K562 (cell line): Measurements from ENCODE around the gene IRGQ. TPM values are rescaled to one million over a fixed set of nuclear protein-coding genes. Genes with fewer than 3 reads are reported as not detected.

ENCODE experiments used
- ATF7 ChIP-seq: fragments of 450-650 bp; IDR thresholded peaks from 2 replicates; pipeline ENCODE4 v1.7.1; 2014; ENCODE audit warnings: mild to moderate bottlenecking, moderate library complexity
- CHCHD3 ChIP-seq: fragments of 250-450 bp; sonication (Bioruptor Pico); IDR thresholded peaks from 2 replicates; pipeline ENCODE4 v2.1.2; 2022; ENCODE audit warnings: mild to moderate bottlenecking
- DIDO1 ChIP-seq: fragments of 450-650 bp; IDR thresholded peaks from 2 replicates; pipeline ENCODE4 v1.6.1; 2016; ENCODE audit warnings: low read depth, missing biosample characterization, missing genetic modification characterization
- DPF2 ChIP-seq: fragments of 450-650 bp; IDR thresholded peaks from 2 replicates; pipeline ENCODE4 v1.6.1; 2016
- GTF2E2 ChIP-seq: fragments of 200-800 bp; sonication (Bioruptor generic); IDR thresholded peaks from 2 replicates; pipeline ENCODE4 v1.6.1; 2016; ENCODE audit warnings: missing genetic modification characterization, missing compliant biosample characterization
- HLTF ChIP-seq: fragments of 450-650 bp; IDR thresholded peaks from 2 replicates; pipeline ENCODE4 v1.6.1; 2016
- KLF13 ChIP-seq: fragments of 450-650 bp; IDR thresholded peaks from 2 replicates; pipeline ENCODE4 v1.6.1; 2016; ENCODE audit warnings: missing genetic modification characterization, low read depth, mild to moderate bottlenecking, missing compliant biosample characterization, moderate library complexity, borderline replicate concordance
- KLF16 ChIP-seq: IDR thresholded peaks from 2 replicates; pipeline ENCODE4 v1.6.1; 2016; ENCODE audit warnings: antibody characterized with exemption
- MTF1 ChIP-seq: fragments of 250-450 bp; sonication (Bioruptor Pico); IDR thresholded peaks from 2 replicates; pipeline ENCODE4 v1.9.0; 2021; ENCODE audit warnings: moderate library complexity, mild to moderate bottlenecking, inconsistent platforms, borderline replicate concordance
- NR1H2 ChIP-seq: sonication (generic); formaldehyde crosslinking; IDR thresholded peaks from 2 replicates; pipeline ENCODE4 v1.4.0; 2020; ENCODE audit warnings: mild to moderate bottlenecking, missing genetic modification reagents
- POLR2AphosphoS2 ChIP-seq: IDR thresholded peaks from 2 replicates; pipeline ENCODE4 v1.6.1; 2012; ENCODE audit warnings: low read length, improper control_type of control experiment
- POLR2G ChIP-seq: fragments of 200-400 bp; formaldehyde crosslinking; IDR thresholded peaks from 2 replicates; pipeline ENCODE4 v1.6.1; 2017; ENCODE audit warnings: low read depth, mild to moderate bottlenecking, antibody characterized with exemption, low read length, moderate library complexity
- POU5F1 ChIP-seq: fragments of 150-350 bp; IDR thresholded peaks from 2 replicates; pipeline ENCODE4 v1.6.1; 2014; ENCODE audit warnings: borderline replicate concordance, low read length, low read depth, mild to moderate bottlenecking; ENCODE audit not compliant: partially characterized antibody
- SAFB2 ChIP-seq: fragments of 200-400 bp; formaldehyde crosslinking; IDR thresholded peaks from 2 replicates; pipeline ENCODE4 v1.6.1; 2018; ENCODE audit warnings: borderline replicate concordance, low read length, low read depth, moderate library complexity; ENCODE audit not compliant: severe bottlenecking
- SAP30 ChIP-seq: fragments of 200-600 bp; sonication (generic); IDR thresholded peaks from 2 replicates; pipeline ENCODE4 v1.6.1; 2012; ENCODE audit warnings: borderline replicate concordance, low read depth, mild to moderate bottlenecking, moderate library complexity, low read length, control low read depth, inconsistent platforms; ENCODE audit not compliant: insufficient read depth, poor library complexity, severe bottlenecking
- SP2 ChIP-seq: IDR thresholded peaks from 2 replicates; pipeline ENCODE4 v1.6.1; 2011; ENCODE audit warnings: mild to moderate bottlenecking, low read depth, low read length, moderate library complexity; ENCODE audit not compliant: poor library complexity, severe bottlenecking; ENCODE audit errors: extremely low read depth
- STAT5B ChIP-seq: fragments of 250-450 bp; sonication (Bioruptor Pico); IDR thresholded peaks from 2 replicates; pipeline ENCODE4 v1.8.0; 2021; ENCODE audit warnings: mild to moderate bottlenecking, inconsistent platforms
- TAL1 ChIP-seq: fragments of 450-650 bp; IDR thresholded peaks from 2 replicates; pipeline ENCODE4 v1.6.1; 2016; ENCODE audit warnings: mild to moderate bottlenecking
- TCF7L2 ChIP-seq: fragments of 150-350 bp; IDR thresholded peaks from 2 replicates; pipeline ENCODE4 v1.6.1; 2016; ENCODE audit warnings: low read depth, mild to moderate bottlenecking, low read length, moderate library complexity
- TSC22D4 ChIP-seq: fragments of 450-650 bp; IDR thresholded peaks from 2 replicates; pipeline ENCODE4 v1.6.1; 2016; ENCODE audit warnings: missing genetic modification characterization, missing biosample characterization, control low read depth
- XRCC5 ChIP-seq: fragments of 200-400 bp; formaldehyde crosslinking; IDR thresholded peaks from 2 replicates; pipeline ENCODE4 v1.6.1; 2017; ENCODE audit warnings: low read depth, mild to moderate bottlenecking, low read length
- ZC3H4 ChIP-seq: sonication (generic); formaldehyde crosslinking; IDR thresholded peaks from 2 replicates; pipeline ENCODE4 v1.9.0; 2021; ENCODE audit warnings: missing genetic modification reagents, borderline replicate concordance
- ZC3H8 ChIP-seq: fragments of 450-650 bp; IDR thresholded peaks from 2 replicates; pipeline ENCODE4 v1.6.1; 2017
- ZNF586 ChIP-seq: fragments of 450-650 bp; formaldehyde crosslinking; conservative IDR thresholded peaks from 2 replicates; pipeline ENCODE4 v1.4.0; 2020; ENCODE audit warnings: mild to moderate bottlenecking, moderate library complexity
- ZNF699 ChIP-seq: fragments of 250-450 bp; sonication (Bioruptor Pico); IDR thresholded peaks from 2 replicates; pipeline ENCODE4 v1.8.0; 2021; ENCODE audit warnings: mild to moderate bottlenecking, moderate library complexity; ENCODE audit not compliant: insufficient replicate concordance
- ZNF764 ChIP-seq: fragments of 250-450 bp; sonication (Bioruptor Pico); IDR thresholded peaks from 2 replicates; pipeline ENCODE4 v1.4.0; 2020; ENCODE audit warnings: low read depth, mild to moderate bottlenecking, moderate library complexity
- ZSCAN32 ChIP-seq: fragments of 450-650 bp; formaldehyde crosslinking; IDR thresholded peaks from 2 replicates; pipeline ENCODE4 v1.4.0; 2020; ENCODE audit warnings: mild to moderate bottlenecking, moderate library complexity
- polyA plus RNA-seq, 8 experiments: library from polyadenylated mRNA; depleted of rRNA in 4 of 8; stranded (reverse) in 5 of 8; unstranded in 3 of 8; fragments of >200 nt; fragmentation: Nextera tagmentation in 2 of 8; fragmentation: Illumina TruSeq in 1 of 8; extraction: Ambion mirVana in 2 of 8; extraction: Trizol in 1 of 8; gene quantifications; 2 replicates each; pipeline versions ENCODE4 v1.2.1 to v1.2.3, GENCODE V29; 2011 to 2014; ENCODE audit warnings: inconsistent platforms in 1 of 8, missing spikeins in 1 of 8
- total RNA-seq, 7 experiments: library from RNA; depleted of rRNA in 6 of 7; stranded (reverse); fragments of >200 nt in 6 of 7; fragmentation: Illumina TruSeq in 2 of 7; extraction: Trizol in 2 of 7; gene quantifications; 2 replicates each; pipeline versions ENCODE4 v1.2.1 to v1.2.3, GENCODE V29; 2011 to 2021; ENCODE audit warnings: low replicate concordance in 1 of 7
- TF ChIP-seq, protein P1 (sequence below), 3 experiments: IDR thresholded peaks in 2 of 3; conservative IDR thresholded peaks in 1 of 3; 2 replicates each; pipeline ENCODE4 v1.5.1; 2011 to 2012; ENCODE audit warnings: low read length in 3 of 3, mild to moderate bottlenecking in 3 of 3, control low read depth in 2 of 3, improper control_type of control experiment in 1 of 3, inconsistent platforms in 1 of 3, low read depth in 1 of 3, mixed read lengths in 1 of 3, moderate library complexity in 1 of 3; ENCODE audit not compliant: insufficient read depth in 2 of 3
- TF ChIP-seq, protein P2 (sequence below): fragments of 250-450 bp; sonication (Bioruptor Pico); IDR thresholded peaks from 2 replicates; pipeline ENCODE4 v1.6.1; 2021; ENCODE audit warnings: mild to moderate bottlenecking
- TF ChIP-seq, protein P3 (sequence below): fragments of 250-450 bp; sonication (Bioruptor Pico); IDR thresholded peaks from 2 replicates; pipeline ENCODE4 v1.5.0; 2021

Gene IRGQ
- total and polyA plus RNA-seq, 9 of the 15 experiments (the other 6 are each of a cell fraction or from before 2014, with no cell fraction given), result 3.5 to 19.2 (median 7.9) TPM

DNA sequence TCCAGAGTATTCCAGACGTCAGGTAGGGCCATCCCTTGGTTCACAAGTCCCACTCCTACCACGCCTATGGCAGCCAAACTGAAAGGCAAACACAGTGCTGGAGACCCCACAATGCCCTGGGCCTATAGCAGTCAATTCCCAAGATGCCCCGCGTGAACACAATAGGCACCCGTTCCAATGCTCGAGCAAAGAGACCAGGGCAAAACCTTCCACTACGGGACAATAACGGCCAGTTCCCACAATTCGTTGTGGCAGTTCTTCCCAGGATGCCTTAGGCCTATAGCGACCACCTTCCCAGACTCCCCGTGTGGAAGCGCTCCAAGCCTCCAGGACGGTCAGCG is 23.0 kb upstream of the IRGQ start (continued):
- TF ChIP-seq CHCHD3, result no peak
- no peak; the same call in 1 of the 2 replicates for TF ChIP-seq ZNF586 (CRISPR knock-in tag)
- 0 out of 2 replicates have a peak, but pooled peaks have one; percentile 12 for TF ChIP-seq TAL1
- no peak for TF ChIP-seq TCF7L2
- TF ChIP-seq, protein P1, sequence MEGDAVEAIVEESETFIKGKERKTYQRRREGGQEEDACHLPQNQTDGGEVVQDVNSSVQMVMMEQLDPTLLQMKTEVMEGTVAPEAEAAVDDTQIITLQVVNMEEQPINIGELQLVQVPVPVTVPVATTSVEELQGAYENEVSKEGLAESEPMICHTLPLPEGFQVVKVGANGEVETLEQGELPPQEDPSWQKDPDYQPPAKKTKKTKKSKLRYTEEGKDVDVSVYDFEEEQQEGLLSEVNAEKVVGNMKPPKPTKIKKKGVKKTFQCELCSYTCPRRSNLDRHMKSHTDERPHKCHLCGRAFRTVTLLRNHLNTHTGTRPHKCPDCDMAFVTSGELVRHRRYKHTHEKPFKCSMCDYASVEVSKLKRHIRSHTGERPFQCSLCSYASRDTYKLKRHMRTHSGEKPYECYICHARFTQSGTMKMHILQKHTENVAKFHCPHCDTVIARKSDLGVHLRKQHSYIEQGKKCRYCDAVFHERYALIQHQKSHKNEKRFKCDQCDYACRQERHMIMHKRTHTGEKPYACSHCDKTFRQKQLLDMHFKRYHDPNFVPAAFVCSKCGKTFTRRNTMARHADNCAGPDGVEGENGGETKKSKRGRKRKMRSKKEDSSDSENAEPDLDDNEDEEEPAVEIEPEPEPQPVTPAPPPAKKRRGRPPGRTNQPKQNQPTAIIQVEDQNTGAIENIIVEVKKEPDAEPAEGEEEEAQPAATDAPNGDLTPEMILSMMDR (IDR thresholded peaks at IDR 0.05 in 2 of 3, conservative IDR thresholded peaks at IDR 0.05 in 1 of 3; ENCODE audit: insufficient read depth in 2 of 3, low read depth in 1 of 3, low read length in 3 of 3), result no peak
- TF ChIP-seq TSC22D4 (tag), result no peak
- TF ChIP-seq, protein P2, sequence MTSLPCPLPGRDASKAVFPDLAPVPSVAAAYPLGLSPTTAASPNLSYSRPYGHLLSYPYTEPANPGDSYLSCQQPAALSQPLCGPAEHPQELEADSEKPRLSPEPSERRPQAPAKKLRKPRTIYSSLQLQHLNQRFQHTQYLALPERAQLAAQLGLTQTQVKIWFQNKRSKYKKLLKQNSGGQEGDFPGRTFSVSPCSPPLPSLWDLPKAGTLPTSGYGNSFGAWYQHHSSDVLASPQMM (CRISPR knock-in tag), result no peak
- no peak for TF ChIP-seq SP2
- TF ChIP-seq XRCC5, result no peak
- no peak for TF ChIP-seq MTF1 (CRISPR knock-in tag)
- TF ChIP-seq, protein P3, sequence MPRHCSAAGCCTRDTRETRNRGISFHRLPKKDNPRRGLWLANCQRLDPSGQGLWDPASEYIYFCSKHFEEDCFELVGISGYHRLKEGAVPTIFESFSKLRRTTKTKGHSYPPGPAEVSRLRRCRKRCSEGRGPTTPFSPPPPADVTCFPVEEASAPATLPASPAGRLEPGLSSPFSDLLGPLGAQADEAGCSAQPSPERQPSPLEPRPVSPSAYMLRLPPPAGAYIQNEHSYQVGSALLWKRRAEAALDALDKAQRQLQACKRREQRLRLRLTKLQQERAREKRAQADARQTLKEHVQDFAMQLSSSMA (CRISPR knock-in tag), result no peak
- TF ChIP-seq STAT5B (CRISPR knock-in tag), result no peak
- TF ChIP-seq HLTF, result no peak
- TF ChIP-seq POLR2AphosphoS2, result no peak
- TF ChIP-seq POLR2G, result no peak
- TF ChIP-seq SAFB2, result no peak
- no peak for TF ChIP-seq KLF16
- no peak for TF ChIP-seq ZNF764 (CRISPR knock-in tag)
- no peak for TF ChIP-seq POU5F1
- peak; percentile 56; the same call in 1 of the 2 replicates for TF ChIP-seq DIDO1 (tag)
- TF ChIP-seq ATF7, result no peak
- TF ChIP-seq SAP30, result peak; percentile 50
- TF ChIP-seq DPF2, result peak; percentile 49; the same call in 1 of the 2 replicates
- no peak for TF ChIP-seq ZSCAN32
- no peak for TF ChIP-seq GTF2E2 (tag)
- no peak for TF ChIP-seq NR1H2 (CRISPR knock-in tag)
- no peak for TF ChIP-seq ZNF699
- no peak for TF ChIP-seq ZC3H8
- 0 out of 2 replicates have a peak, but pooled peaks have one; percentile 13 for TF ChIP-seq KLF13 (tag)
- TF ChIP-seq ZC3H4, result no peak
